HepG2 (cell line): ENCODE results near the gene CCNA2. TPM values are rescaled to one million over a fixed set of nuclear protein-coding genes. Genes with fewer than 3 reads are reported as not detected.

Experiments used
- CCAR2 ChIP-seq: fragments of 200-400 bp; formaldehyde crosslinking; optimal IDR thresholded peaks from 2 replicates; pipeline ENCODE3; 2018; ENCODE audit warnings: low read depth, mild to moderate bottlenecking, low read length, moderate library complexity
- GLI4 ChIP-seq: sonication (generic); formaldehyde crosslinking; IDR thresholded peaks from 2 replicates; pipeline ENCODE4 v1.5.1; 2020; ENCODE audit warnings: missing genetic modification reagents, mild to moderate bottlenecking, moderate library complexity, borderline replicate concordance
- HMG20B ChIP-seq: conservative IDR thresholded peaks from 2 replicates; pipeline ENCODE4 v1.6.1; 2016; ENCODE audit warnings: missing genetic modification reagents, missing compliant biosample characterization
- HNRNPUL1 ChIP-seq: fragments of 200-400 bp; formaldehyde crosslinking; IDR thresholded peaks from 2 replicates; pipeline ENCODE4 v1.6.1; 2017; ENCODE audit warnings: low read depth, mild to moderate bottlenecking, low read length, moderate library complexity
- JARID2 ChIP-seq: sonication (generic); formaldehyde crosslinking; IDR thresholded peaks from 2 replicates; pipeline ENCODE4 v1.8.1; 2023; ENCODE audit warnings: missing genetic modification reagents, inconsistent platforms; ENCODE audit not compliant: insufficient replicate concordance
- MIXL1 ChIP-seq: IDR thresholded peaks from 2 replicates; pipeline ENCODE4 v1.6.1; 2016
- MYC ChIP-seq: sonication (generic); formaldehyde crosslinking; IDR thresholded peaks from 2 replicates; pipeline ENCODE4 v1.9.0; 2021; ENCODE audit warnings: missing genetic modification reagents, borderline replicate concordance
- RFXANK ChIP-seq: IDR thresholded peaks from 2 replicates; pipeline ENCODE4 v1.6.1; 2016
- RNF219 ChIP-seq: sonication (generic); formaldehyde crosslinking; IDR thresholded peaks from 2 replicates; pipeline ENCODE4 v1.5.0; 2020; ENCODE audit warnings: mild to moderate bottlenecking, missing genetic modification reagents
- RXRA ChIP-seq: sonication (generic); formaldehyde crosslinking; IDR thresholded peaks from 2 replicates; pipeline ENCODE4 v1.5.1; 2020; ENCODE audit warnings: missing genetic modification reagents
- SP4 ChIP-seq: sonication (generic); formaldehyde crosslinking; IDR thresholded peaks from 2 replicates; pipeline ENCODE4 v1.8.1; 2023; ENCODE audit warnings: mild to moderate bottlenecking, missing genetic modification reagents
- THYN1 ChIP-seq: sonication (generic); formaldehyde crosslinking; IDR thresholded peaks from 2 replicates; pipeline ENCODE4 v1.8.1; 2023; ENCODE audit warnings: low read depth, mild to moderate bottlenecking, moderate library complexity, missing genetic modification reagents, borderline replicate concordance
- ZBED4 ChIP-seq: sonication (generic); formaldehyde crosslinking; IDR thresholded peaks from 2 replicates; pipeline ENCODE4 v1.4.0; 2020; ENCODE audit warnings: missing genetic modification reagents, borderline replicate concordance
- ZFP37 ChIP-seq: sonication (generic); formaldehyde crosslinking; IDR thresholded peaks from 2 replicates; pipeline ENCODE4 v1.4.0; 2020; ENCODE audit warnings: missing genetic modification reagents, borderline replicate concordance
- ZNF207 ChIP-seq: fragments of 450-650 bp; IDR thresholded peaks from 2 replicates; pipeline ENCODE4 v1.6.1; 2016; ENCODE audit warnings: antibody characterized with exemption, borderline replicate concordance
- ZNF281 ChIP-seq: sonication (generic); formaldehyde crosslinking; IDR thresholded peaks from 2 replicates; pipeline ENCODE4 v1.4.0; 2020; ENCODE audit warnings: missing genetic modification reagents, borderline replicate concordance
- ZNF34 ChIP-seq: sonication (generic); formaldehyde crosslinking; IDR thresholded peaks from 2 replicates; pipeline ENCODE4 v1.4.0; 2020; ENCODE audit warnings: mild to moderate bottlenecking, missing genetic modification reagents, borderline replicate concordance
- ZNF552 ChIP-seq: sonication (generic); formaldehyde crosslinking; IDR thresholded peaks from 2 replicates; pipeline ENCODE4 v1.9.0; 2022; ENCODE audit warnings: missing genetic modification reagents, mild to moderate bottlenecking, borderline replicate concordance
- ZNF615 ChIP-seq: sonication (generic); formaldehyde crosslinking; IDR thresholded peaks from 2 replicates; pipeline ENCODE4 v1.5.0; 2020; ENCODE audit warnings: mild to moderate bottlenecking, missing genetic modification reagents, borderline replicate concordance
- ZNF75D ChIP-seq: sonication (generic); formaldehyde crosslinking; IDR thresholded peaks from 2 replicates; pipeline ENCODE4 v1.8.1; 2023; ENCODE audit warnings: missing genetic modification reagents, mild to moderate bottlenecking, borderline replicate concordance
- ZNF839 ChIP-seq: sonication (generic); formaldehyde crosslinking; IDR thresholded peaks from 2 replicates; pipeline ENCODE4 v1.4.0; 2020; ENCODE audit warnings: missing genetic modification reagents, mild to moderate bottlenecking, borderline replicate concordance
- polyA plus RNA-seq, 8 experiments: library from polyadenylated mRNA; depleted of rRNA in 3 of 8; stranded (reverse) in 7 of 8; unstranded in 1 of 8; fragments of >200 nt; fragmentation: Illumina TruSeq in 4 of 8; extraction: Trizol in 4 of 8; gene quantifications; 2 replicates each; pipeline versions ENCODE4 v1.2.1 to v1.2.3, GENCODE V29; 2011 to 2016; ENCODE audit warnings: low read depth in 4 of 8, missing spikeins in 1 of 8, mixed read lengths in 1 of 8; ENCODE audit not compliant: insufficient read depth in 1 of 8
- total RNA-seq, 5 experiments: library from RNA; depleted of rRNA; stranded (reverse); fragments of >200 nt; fragmentation: Illumina TruSeq; extraction: Trizol; gene quantifications; 2 replicates each; pipeline ENCODE4 v1.2.3, GENCODE V29; 2016; ENCODE audit warnings: low read depth in 1 of 5

The CCNA2 gene
- total and polyA plus RNA-seq, 2 of the 13 experiments (the other 11 are each of a cell fraction or from before 2014, with no cell fraction given), result 31.3 to 105 TPM

- no peak for TF ChIP-seq JARID2
- TF ChIP-seq ZNF615 (CRISPR knock-in tag), result no peak
- TF ChIP-seq RFXANK, result no peak
- TF ChIP-seq RXRA (CRISPR knock-in tag), result no peak
- no peak for TF ChIP-seq GLI4 (CRISPR knock-in tag)
- no peak for TF ChIP-seq ZNF207
- TF ChIP-seq MYC (CRISPR knock-in tag), result no peak
- TF ChIP-seq ZNF34, result no peak
- TF ChIP-seq THYN1 (CRISPR knock-in tag), result no peak
- TF ChIP-seq CCAR2, result no peak
- TF ChIP-seq HMG20B (CRISPR knock-in tag), result no peak
- TF ChIP-seq ZNF552 (CRISPR knock-in tag), result no peak
- TF ChIP-seq SP4 (CRISPR knock-in tag), result no peak
- TF ChIP-seq ZNF281 (CRISPR knock-in tag), result no peak
- no peak for TF ChIP-seq ZNF75D (CRISPR knock-in tag)
- TF ChIP-seq ZBED4 (CRISPR knock-in tag), result no peak
- TF ChIP-seq MIXL1 (CRISPR knock-in tag), result no peak
- TF ChIP-seq HNRNPUL1, result no peak
- no peak for TF ChIP-seq ZNF839 (CRISPR knock-in tag)
- no peak for TF ChIP-seq RNF219 (CRISPR knock-in tag)
- TF ChIP-seq ZFP37 (CRISPR knock-in tag), result no peak
These were observed 733 bp downstream of the CCNA2 start (continued) for GRCh38 chr4:121822796-121823504.
